ENCODE data around the gene USP11. TPM values are rescaled to one million over a fixed set of nuclear protein-coding genes. Genes with fewer than 3 reads are reported as not detected.

Gene USP11
- total and polyA plus RNA-seq, 2 of the 4 experiments (the other 2 are of a cell fraction) = 33.5 to 59.7 TPM

GRCh38 chrX:47215291-47215900 lies 17.4 kb upstream of the USP11 start:
- Histone ChIP-seq H2BK120ac (ENCODE audit: low read depth, low read length) (no peak overlapping the region), H3K9me1 (ENCODE audit: insufficient read depth, low read length) (peaks cover 19% of the 10 kb centered on the region), H3K23ac (ENCODE audit: low read depth, low read length) (no peak overlapping the region), H2AFZ (replicated peaks; ENCODE audit: low read length, poor library complexity) (no peak overlapping the region), H3K4me3 (ENCODE audit: insufficient read depth, low read depth, low read length) (no peak overlapping the region), H4K8ac (ENCODE audit: low read depth in 2 of 2, low read length in 2 of 2) (no peak overlapping the region), H3K27ac (ENCODE audit: insufficient read depth, low read length) (no peak overlapping the region), H4K5ac (ENCODE audit: low read depth, low read length) (no peak overlapping the region), H2AK9ac (replicated peaks; ENCODE audit: low read depth, low read length, poor library complexity) (no peak overlapping the region), H4K20me1 (ENCODE audit: insufficient read depth, low read length) (peaks cover 78% of the 10 kb centered on the region), H4K91ac (ENCODE audit: insufficient read depth, low read depth, low read length) (no peak overlapping the region), H3K14ac (replicated peaks; ENCODE audit: low read depth, low read length) (no peak overlapping the region), H3K56ac (ENCODE audit: extremely low read depth, insufficient read depth, low read length) (no peak overlapping the region), H3K18ac (ENCODE audit: low read depth, low read length) (no peak overlapping the region), H3K79me1 (ENCODE audit: low read depth in 1 of 2, low read length in 2 of 2) (peaks cover 0 to 32% of the 10 kb centered on the region in 2 experiments; a peak in 2 of 4 replicates), H2BK5ac (ENCODE audit: low read depth, low read length, poor library complexity, severe bottlenecking) (no peak overlapping the region), H3K9me3 (ENCODE audit: control insufficient read depth, insufficient read depth, low read length) (no peaks in the 10 kb centered on the region), H3K36me3 (ENCODE audit: control insufficient read depth, insufficient read depth, low read length) (peaks cover 52% of the 10 kb centered on the region), H2AK5ac (ENCODE audit: low read depth, low read length) (no peak overlapping the region), H3K4ac (ENCODE audit: low read depth, low read length) (no peak overlapping the region), H3K4me2 (ENCODE audit: low read depth, low read length) (no peak overlapping the region), H2BK20ac (ENCODE audit: low read depth, low read length) (no peak overlapping the region), H3K27me3 (ENCODE audit: control insufficient read depth, insufficient read depth, low read length) (no peaks in the 10 kb centered on the region; the same call in 1 of the 2 replicates), H3K9ac (ENCODE audit: low read depth, low read length) (no peak overlapping the region), H3K4me1 (ENCODE audit: control insufficient read depth, insufficient read depth, low read length) (peaks cover 9% of the 10 kb centered on the region; the same call in 1 of the 2 replicates), H2BK15ac (ENCODE audit: low read depth, low read length) (no peak overlapping the region)
- dilution Hi-C loops (cut with HindIII; ENCODE audit: low sequenced_read_pairs, unreplicated experiment) = no loop called here
- BruUV-seq (replicated peaks) = no TSS peak
- no peak for DNase-seq
- in situ Hi-C loops (cut with MboI; ENCODE audit: low sequenced_read_pairs) = loop anchor here (25.0 kb wide), 1 partner anchor 422 kb away; the partner anchor contains the start of gene CFP
- TF ChIP-seq MAZ (IDR thresholded peaks at IDR 0.05; ENCODE audit: borderline replicate concordance, low read depth, low read length) = no peak
- POLR2A ChIA-PET (ENCODE audit: unreplicated experiment) = no interaction called here
- intact Hi-C loops (cut with micrococcal nuclease) = no loop called here
- ATAC-seq (ENCODE audit: low read depth) = no peak
- no CpG with 5 or more reads among the region's 12 CpGs for WGBS, 2 experiments (ENCODE audit: extremely low coverage in 2 of 2, insufficient read length in 1 of 2)
- CTCF ChIA-PET = interaction anchor here (0.6 kb wide), 1 partner anchor 170 kb away, joined by 5 read pairs; no protein-coding TSS in a partner anchor

Measured in IMR-90 (cell line).